Keratinocyte (primary cell): ENCODE data around the gene ZNF780A. TPM values are rescaled to one million over a fixed set of nuclear protein-coding genes. Genes with fewer than 3 reads are reported as not detected.

ENCODE experiments used
- DNase-seq: peaks from one replicate; pipeline ENCODE4 v3.0.0-alpha.2; 2011; ENCODE audit warnings: low read depth, missing footprints, low spot score
- FAIRE-seq: peaks from 2 replicates; lab custom pipeline; 2011; peaks lifted over from hg19 to GRCh38; lab: Jason Lieb, UNC
- H2AFZ ChIP-seq: 2 replicates; pipeline ENCODE4 v1.6.0; 2012; ENCODE audit warnings: low read length, control low read depth, inconsistent platforms; ENCODE audit not compliant: control insufficient read depth
- H3K27ac ChIP-seq: 2 replicates; pipeline ENCODE4 v1.5.1; 2011; ENCODE audit warnings: low read length; ENCODE audit not compliant: control insufficient read depth, insufficient read depth
- H3K27me3 ChIP-seq: 3 replicates; pipeline ENCODE4 v1.6.0; 2011; ENCODE audit warnings: low read length; ENCODE audit not compliant: control insufficient read depth, insufficient read depth; ENCODE audit errors: extremely low read depth
- H3K36me3 ChIP-seq, 2 experiments: 2 replicates in 1 of 2; 3 replicates in 1 of 2; pipeline ENCODE4 v1.5.1; 2011; ENCODE audit warnings: low read length in 2 of 2, mild to moderate bottlenecking in 1 of 2; ENCODE audit not compliant: control insufficient read depth in 2 of 2, insufficient read depth in 2 of 2; ENCODE audit errors: extremely low read depth in 1 of 2
- H3K4me1 ChIP-seq: 3 replicates; pipeline ENCODE4 v1.5.1; 2011; ENCODE audit warnings: low read length; ENCODE audit not compliant: control insufficient read depth, insufficient read depth; ENCODE audit errors: extremely low read depth
- H3K4me2 ChIP-seq: 3 replicates; pipeline ENCODE4 v1.6.0; 2011; ENCODE audit warnings: low read depth, low read length; ENCODE audit not compliant: control insufficient read depth, insufficient read depth; ENCODE audit errors: extremely low read depth
- H3K4me3 ChIP-seq, 3 experiments: fragments of 200-600 bp in 1 of 3; sonication (generic) in 1 of 3; 2 replicates in 2 of 3; 3 replicates in 1 of 3; pipeline ENCODE4 v1.5.1; 2011 to 2016; ENCODE audit warnings: low read length in 3 of 3, mild to moderate bottlenecking in 3 of 3, control low read depth in 2 of 3, inconsistent platforms in 1 of 3, low read depth in 1 of 3, mixed read lengths in 1 of 3, mixed run types in 1 of 3, moderate library complexity in 1 of 3; ENCODE audit not compliant: control insufficient read depth in 2 of 3, insufficient read depth in 2 of 3; ENCODE audit errors: extremely low read depth in 1 of 3
- H3K79me2 ChIP-seq: 2 replicates; pipeline ENCODE4 v1.6.0; 2012; ENCODE audit warnings: low read length; ENCODE audit not compliant: control insufficient read depth, insufficient read depth
- H3K9ac ChIP-seq: 3 replicates; pipeline ENCODE4 v1.6.0; 2011; ENCODE audit warnings: low read length; ENCODE audit not compliant: control insufficient read depth, insufficient read depth; ENCODE audit errors: extremely low read depth
- H3K9me1 ChIP-seq: 3 replicates; pipeline ENCODE4 v1.6.0; 2011; ENCODE audit warnings: low read length; ENCODE audit not compliant: control insufficient read depth, insufficient read depth; ENCODE audit errors: extremely low read depth
- H3K9me3 ChIP-seq: 2 replicates; pipeline ENCODE4 v1.5.1; 2012; ENCODE audit warnings: low read depth, low read length; ENCODE audit not compliant: control insufficient read depth
- H4K20me1 ChIP-seq: 3 replicates; pipeline ENCODE4 v1.6.0; 2011; ENCODE audit warnings: low read length; ENCODE audit not compliant: control insufficient read depth, insufficient read depth; ENCODE audit errors: extremely low read depth
- CTCF ChIP-seq, 3 experiments: IDR thresholded peaks in 1 of 3; conservative IDR thresholded peaks in 1 of 3; optimal IDR thresholded peaks in 1 of 3; 2 replicates in 2 of 3; 3 replicates in 1 of 3; pipeline versions ENCODE3 to v1.5.1; 2011; ENCODE audit warnings: low read length in 3 of 3, mild to moderate bottlenecking in 3 of 3, moderate library complexity in 2 of 3, control low read depth in 1 of 3, inconsistent platforms in 1 of 3; ENCODE audit not compliant: insufficient read depth in 2 of 3; ENCODE audit errors: extremely low read depth in 1 of 3
- EZH2 ChIP-seq: IDR thresholded peaks from one replicate; pipeline ENCODE4 v1.6.1; 2012; ENCODE audit warnings: inconsistent platforms, mild to moderate bottlenecking, low read length, moderate library complexity
- dilution Hi-C: fragments of 300-500 bp; cut with MboI; formaldehyde crosslinking; loops from one replicate; pipeline ENCODE4 v1.7.0; 2020; ENCODE audit warnings: low sequenced_read_pairs; ENCODE audit not compliant: extremely low pct_ligation_motif_present
- polyA plus RNA-seq, 5 experiments: library from polyadenylated mRNA; depleted of rRNA in 3 of 5; stranded (reverse) in 3 of 5; stranded (forward) in 1 of 5; unstranded in 1 of 5; fragments of >200 nt; gene quantifications; 1 replicate in 1 of 5; 2 replicates in 3 of 5; 3 replicates in 1 of 5; pipeline versions ENCODE4 v1.2.1 to v1.2.3, GENCODE V29; 2011 to 2012; ENCODE audit warnings: missing spikeins in 2 of 5, low read depth in 1 of 5, low replicate concordance in 1 of 5

ZNF780A gene
- polyA plus RNA-seq, 1 donor (not counting 4 experiments of a cell fraction or from before 2014, with no cell fraction given), result 19.0 TPM

DNA sequence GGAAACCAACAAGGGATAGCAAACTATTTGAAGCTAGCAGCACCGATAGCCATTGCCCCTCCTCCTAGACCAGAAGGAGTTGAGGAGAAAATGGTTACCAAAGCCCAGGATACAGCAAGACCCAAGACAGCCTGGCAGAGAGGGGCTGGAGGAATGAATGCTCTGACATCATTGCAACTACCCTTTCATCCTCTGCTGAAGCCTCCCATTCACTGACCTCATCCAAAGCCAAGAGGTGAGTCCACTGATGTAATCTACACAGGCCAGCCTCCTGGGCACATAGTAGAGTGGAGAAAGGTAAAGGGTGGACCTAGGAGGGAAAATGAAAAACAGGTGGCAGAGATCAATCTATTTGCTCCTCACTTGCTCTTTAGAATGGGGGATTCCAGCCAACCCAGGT lies 42.7 kb upstream of the ZNF780A start:
- no peak overlapping the region for H3K9ac ChIP-seq
- H2AFZ ChIP-seq, result no peak overlapping the region
- H3K79me2 ChIP-seq, result no peaks in the 10 kb centered on the region
- dilution Hi-C loops, result no loop called here
- no peak for TF ChIP-seq CTCF (optimal IDR thresholded peaks at IDR 0.05 in 1 of 3, IDR thresholded peaks at IDR 0.05 in 1 of 3, conservative IDR thresholded peaks at IDR 0.05 in 1 of 3; ENCODE audit: extremely low read depth in 1 of 3, insufficient read depth in 2 of 3, low read length in 3 of 3)
- no peak for TF ChIP-seq EZH2
- FAIRE-seq (no peak), DNase-seq (no peak)
- no peak overlapping the region for H3K4me2 ChIP-seq
- H3K4me3 ChIP-seq, result no peak overlapping the region
- no peaks in the 10 kb centered on the region for H3K9me3 ChIP-seq
- no peaks in the 10 kb centered on the region for H3K36me3 ChIP-seq
- H4K20me1 ChIP-seq, result no peaks in the 10 kb centered on the region
- H3K27me3 ChIP-seq, result peaks cover 4% of the 10 kb centered on the region
- H3K27ac ChIP-seq, result no peak overlapping the region
- no peaks in the 10 kb centered on the region for H3K9me1 ChIP-seq
- H3K4me1 ChIP-seq, result no peaks in the 10 kb centered on the region

GRCh38 chr19:40130013-40130412 lies 39.3 kb upstream of the ZNF780A start:
- no peaks in the 10 kb centered on the region for H3K27me3 ChIP-seq
- dilution Hi-C loops, result no loop called here
- no peaks in the 10 kb centered on the region for H3K9me3 ChIP-seq
- H3K27ac ChIP-seq, result no peak overlapping the region
- H3K9me1 ChIP-seq, result no peaks in the 10 kb centered on the region
- DNase-seq, result no peak
- TF ChIP-seq CTCF (optimal IDR thresholded peaks at IDR 0.05 in 1 of 3, IDR thresholded peaks at IDR 0.05 in 1 of 3, conservative IDR thresholded peaks at IDR 0.05 in 1 of 3; ENCODE audit: extremely low read depth in 1 of 3, insufficient read depth in 2 of 3, low read length in 3 of 3) (no peak), EZH2 (no peak)
- no peaks in the 10 kb centered on the region for H3K79me2 ChIP-seq
- H4K20me1 ChIP-seq, result no peaks in the 10 kb centered on the region
- FAIRE-seq, result no peak
- no peaks in the 10 kb centered on the region for H3K4me1 ChIP-seq
- no peak overlapping the region for H3K4me2 ChIP-seq
- H3K36me3 ChIP-seq, result no peaks in the 10 kb centered on the region
- no peak overlapping the region for H3K4me3 ChIP-seq
- no peak overlapping the region for H2AFZ ChIP-seq
- H3K9ac ChIP-seq, result no peak overlapping the region
